ENCODE measurements around the gene LRCH1.

The LRCH1 gene

DNA sequence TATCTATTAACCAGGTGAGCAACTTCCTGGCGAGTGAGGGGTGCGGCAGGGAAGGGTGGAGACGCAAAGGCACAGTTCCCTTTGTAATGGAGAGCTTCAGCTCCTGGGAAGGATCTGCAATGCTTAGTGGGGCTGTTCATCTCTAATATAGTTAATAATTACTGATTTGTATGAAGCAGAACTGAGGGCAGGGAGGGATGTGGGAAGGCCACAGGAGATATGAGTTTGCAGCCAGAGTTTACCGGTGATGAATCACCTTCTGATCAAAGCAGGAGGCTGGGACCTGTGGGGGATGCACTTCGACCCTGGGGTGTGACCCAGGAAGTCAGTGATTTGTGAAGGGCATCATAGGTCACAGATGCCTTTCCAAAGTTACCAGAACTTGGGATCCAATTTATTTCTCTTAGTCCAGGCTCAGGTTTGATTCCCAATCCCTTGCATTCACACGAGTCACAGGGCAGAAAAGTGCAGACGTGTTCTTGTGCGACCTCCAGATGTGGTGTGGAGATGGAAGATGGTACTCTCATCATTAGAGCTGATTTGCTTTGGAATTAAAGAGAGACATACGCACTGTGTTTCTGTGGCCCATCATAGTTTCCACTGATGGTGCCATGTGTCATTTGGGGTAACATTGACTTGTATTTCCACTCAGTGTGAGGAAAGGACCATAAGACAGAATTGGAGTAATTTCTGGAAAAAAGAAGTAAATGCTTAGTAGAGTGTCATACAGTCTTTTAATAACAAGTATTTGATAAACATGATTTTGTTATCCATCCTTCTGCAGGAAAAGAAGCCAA lies 55.0 kb downstream of the LRCH1 start:
- H3K4me3 ChIP-seq (ENCODE audit: low read depth, low read length), result no peak overlapping the region
- TF ChIP-seq CTCF (IDR thresholded peaks at IDR 0.05; ENCODE audit: insufficient read depth, low read depth, low read length, missing control alignments), result no peak
- peak; percentile 46 for DNase-seq (ENCODE audit: low read depth)

DNA sequence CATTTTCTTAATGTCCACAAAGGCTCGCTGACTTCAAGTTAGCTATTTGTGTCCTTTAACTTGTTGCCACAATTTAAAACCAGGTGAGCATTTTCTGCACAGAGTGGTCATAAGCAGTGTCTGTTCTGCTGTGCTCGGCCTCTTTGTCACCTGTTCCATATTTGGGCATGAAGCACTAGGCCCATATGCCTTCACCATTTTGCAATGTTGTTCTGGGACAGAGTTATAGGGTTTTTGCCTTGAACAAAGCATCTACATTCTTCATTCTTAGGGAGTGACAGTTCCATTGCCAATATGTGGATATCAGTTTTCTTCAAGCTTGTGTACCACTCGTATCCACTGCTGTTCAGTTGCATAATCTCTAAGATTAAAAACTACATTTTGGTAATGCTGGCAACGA lies 56.1 kb downstream of the LRCH1 start:
- TF ChIP-seq CTCF (IDR thresholded peaks at IDR 0.05; ENCODE audit: insufficient read depth, low read depth, low read length, missing control alignments), result no peak
- no peak overlapping the region for H3K4me3 ChIP-seq (ENCODE audit: low read depth, low read length)
- no peak for DNase-seq (ENCODE audit: low read depth)

GRCh38 chr13:46609726-46610125 lies 56.8 kb downstream of the LRCH1 start:
- no peak overlapping the region for H3K4me3 ChIP-seq (ENCODE audit: low read depth, low read length)
- TF ChIP-seq CTCF (IDR thresholded peaks at IDR 0.05; ENCODE audit: insufficient read depth, low read depth, low read length, missing control alignments), result no peak
- no peak for DNase-seq (ENCODE audit: low read depth)

- no peak overlapping the region for H3K4me3 ChIP-seq (ENCODE audit: low read depth, low read length)
- TF ChIP-seq CTCF (IDR thresholded peaks at IDR 0.05; ENCODE audit: insufficient read depth, low read depth, low read length, missing control alignments), result no peak
- no peak for DNase-seq (ENCODE audit: low read depth)
Observed at GRCh38 chr13:46612267-46612666, 59.3 kb downstream of the LRCH1 start.

DNA sequence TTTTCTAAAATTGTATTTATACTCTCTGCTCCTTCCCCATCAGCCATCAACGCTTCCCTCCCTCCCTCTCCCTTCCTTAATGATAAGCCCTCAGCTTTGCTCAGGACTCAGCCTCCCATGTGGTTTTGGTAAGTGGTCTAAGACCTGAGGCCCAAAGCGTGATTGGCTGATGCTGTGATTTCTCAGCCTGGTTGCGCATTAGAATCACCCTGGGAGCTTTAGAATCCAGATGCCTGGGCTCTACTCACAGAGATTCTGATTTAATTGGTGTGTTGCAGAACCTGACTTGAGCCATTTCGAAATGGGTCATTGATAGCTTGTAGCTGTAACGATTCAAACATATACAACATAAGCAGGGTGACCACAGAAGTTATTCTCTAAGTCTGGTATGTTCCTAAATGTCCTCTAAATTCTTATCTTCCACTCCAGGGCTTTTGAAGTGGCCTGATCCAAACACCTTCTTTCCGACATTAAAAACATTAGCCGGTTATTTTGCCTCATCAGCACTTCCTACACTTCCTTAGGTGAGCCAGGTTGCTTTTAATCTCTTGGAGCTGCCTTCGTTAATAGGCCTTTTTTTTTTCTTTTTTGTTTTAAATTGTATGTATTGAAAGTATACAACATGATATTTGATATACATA lies 60.6 kb downstream of the LRCH1 start:
- TF ChIP-seq CTCF (IDR thresholded peaks at IDR 0.05; ENCODE audit: insufficient read depth, low read depth, low read length, missing control alignments), result no peak
- no peak overlapping the region for H3K4me3 ChIP-seq (ENCODE audit: low read depth, low read length)
- DNase-seq (ENCODE audit: low read depth), result no peak

GRCh38 chr13:46614582-46614981 lies 61.6 kb downstream of the LRCH1 start:
- no peak overlapping the region for H3K4me3 ChIP-seq (ENCODE audit: low read depth, low read length)
- TF ChIP-seq CTCF (IDR thresholded peaks at IDR 0.05; ENCODE audit: insufficient read depth, low read depth, low read length, missing control alignments), result no peak
- DNase-seq (ENCODE audit: low read depth), result no peak
